Small intestine (tissue), 16 donors: Measurements from ENCODE around the gene HEY2. TPM values are rescaled to one million over a fixed set of nuclear protein-coding genes. Genes with fewer than 3 reads are reported as not detected.
"Not testable (repeated sequence)": the region's sequence is repeated elsewhere in the genome, so short reads cannot be mapped to it uniquely, and the experiment has no call there.

Experiments
- DNase-seq, 2 donors: peaks; one replicate each; pipeline versions ENCODE4 v3.0.0 to v3.0.0-alpha.2; 2013
- FAIRE-seq: peaks from 2 replicates; lab custom pipeline; 2012; peaks lifted over from hg19 to GRCh38; lab: Jason Lieb, UNC
- H3K27ac ChIP-seq, 3 donors: one replicate each; pipeline ENCODE4 v1.5.1; 2013; ENCODE audit warnings: low read length in 2 of 3, mild to moderate bottlenecking in 2 of 3, control low read depth in 1 of 3, inconsistent platforms in 1 of 3, low read depth in 1 of 3, moderate library complexity in 1 of 3
- H3K27me3 ChIP-seq, 3 donors: one replicate each; pipeline ENCODE4 v1.6.1; 2013; ENCODE audit warnings: low read length in 3 of 3, inconsistent platforms in 1 of 3; ENCODE audit not compliant: control insufficient read depth in 3 of 3, insufficient read depth in 3 of 3
- H3K36me3 ChIP-seq, 3 donors: one replicate each; pipeline ENCODE4 v1.6.1; 2013; ENCODE audit warnings: low read length in 3 of 3, inconsistent platforms in 1 of 3, low read depth in 1 of 3, mild to moderate bottlenecking in 1 of 3, moderate library complexity in 1 of 3; ENCODE audit not compliant: control insufficient read depth in 3 of 3, insufficient read depth in 2 of 3
- H3K4me1 ChIP-seq, 3 donors: one replicate each; pipeline ENCODE4 v1.6.1; 2013; ENCODE audit warnings: low read length in 2 of 3, inconsistent platforms in 1 of 3, low read depth in 1 of 3, mild to moderate bottlenecking in 1 of 3, moderate library complexity in 1 of 3; ENCODE audit not compliant: control insufficient read depth in 3 of 3, insufficient read depth in 2 of 3
- H3K4me3 ChIP-seq, 3 donors: one replicate each; pipeline ENCODE4 v1.5.1; 2013; ENCODE audit warnings: low read length in 3 of 3, control low read depth in 1 of 3, inconsistent platforms in 1 of 3, low read depth in 1 of 3, mild to moderate bottlenecking in 1 of 3, moderate library complexity in 1 of 3
- H3K9me3 ChIP-seq, 2 donors: one replicate each; pipeline ENCODE4 v1.6.1; 2013; ENCODE audit warnings: low read depth in 1 of 2, low read length in 1 of 2; ENCODE audit not compliant: control insufficient read depth in 2 of 2, insufficient read depth in 1 of 2
- WGBS, 3 donors: extraction: QIAGEN DNeasy Blood & Tissue Kit; methylation state at CpG; one replicate each; pipeline ENCODE4 v1.1.7; 2013; 5-methylcytosine and 5-hydroxymethylcytosine counted together
- long read RNA-seq, 10 donors: transcript quantifications; one replicate each; lab custom pipeline, GENCODE V29; 2026
- polyA plus RNA-seq, 4 donors: library from polyadenylated mRNA; stranded (reverse) in 3 of 4; unstranded in 1 of 4; fragments of 200-250 nt in 3 of 4; fragments of 120-200 nt in 1 of 4; gene quantifications; one replicate each; pipeline versions ENCODE4 v1.2.1 to v1.2.3, GENCODE V29; 2013
- donor health status: healthy with polysubstance abuse.
- donor health status: control.
- donor health status: control.
- donor health status: Bipolar disorder and iron deficiency.
- donor health status: healthy.

The HEY2 gene
- 1 to 10 TPM in 2 of 4 donors, under 1 TPM in 1, not detected in 1; 0.81 to 3.8 (median 1.2) TPM for polyA plus RNA-seq
- long read RNA-seq, donor 1, partial matches to known transcripts, result 0 of 1 reads
- long read RNA-seq, donor 1, other reads (novel, unspliced or antisense), result 0 of 1 reads
- long read RNA-seq, donor 2, partial matches to known transcripts, result 0 of 1 reads
- long read RNA-seq, donor 2, other reads (novel, unspliced or antisense), result 0 of 1 reads
- long read RNA-seq, donor 3, partial matches to known transcripts, result 0 of 1 reads
- long read RNA-seq, donor 3, other reads (novel, unspliced or antisense), result 0 of 1 reads
- long read RNA-seq, donor 4, result 0 reads
- long read RNA-seq, donor 5, result 0 reads
- long read RNA-seq, donor 6, result 0 reads
- long read RNA-seq, donor 7, transcript HEY2-201 (5 exons, 2,678 nt), result major isoform, 27 of 27 reads
- long read RNA-seq, donor 7, partial matches to known transcripts, result 0 of 27 reads
- long read RNA-seq, donor 7, other reads (novel, unspliced or antisense), result 0 of 27 reads
- long read RNA-seq, donor 8, partial matches to known transcripts, result 0 of 1 reads
- long read RNA-seq, donor 8, other reads (novel, unspliced or antisense), result 0 of 1 reads
- long read RNA-seq, donor 9, result 0 reads
- long read RNA-seq, donor 10, result 0 reads

- FAIRE-seq (no peak), DNase-seq (peak; percentile 89 to 94)
- Histone ChIP-seq H3K27ac (peak within 1 kb of the TSS; percentile 30 to 86 (median 30)), H3K36me3 (no peaks in the 10 kb centered on the region), H3K4me1 (peaks cover 0 to 25% (median 4%) of the 10 kb centered on the region in 3 donors), H3K27me3 (peaks cover 0 to 67% (median 3%) of the 10 kb centered on the region in 3 donors), H3K4me3 (peak within 1 kb of the TSS; percentile 46 to 61 (median 49)), H3K9me3 (no peaks in the 10 kb centered on the region)
- WGBS, 3 donors, result 0 to 1% (median 0%) methylated on average over 76 to 95 of the region's 95 CpGs
These were observed at the start of gene HEY2 for GRCh38 chr6:125749173-125749864. Gene HEY2, plus strand, starts transcription at chr6:125749632. Its CDS starts 145 bp downstream, at chr6:125749777.

- H3K27ac ChIP-seq, result no peak overlapping the region
- H3K4me3 ChIP-seq, result no peak overlapping the region
- H3K36me3 ChIP-seq, result no peaks in the 10 kb centered on the region
- DNase-seq, result no peak
- no peaks in the 10 kb centered on the region for H3K27me3 ChIP-seq
- no peak for FAIRE-seq
- no peaks in the 10 kb centered on the region for H3K4me1 ChIP-seq
- no peaks in the 10 kb centered on the region for H3K9me3 ChIP-seq
- 52 to 70% (median 54%) methylated on average over 3 of the region's 3 CpGs for WGBS, 3 donors
These were observed 48.7 kb upstream of the HEY2 start for GRCh38 chr6:125700581-125701353.

GRCh38 chr6:125701354-125701668 is 48.1 kb upstream of the HEY2 start:
- Histone ChIP-seq H3K9me3 (no peaks in the 10 kb centered on the region), H3K4me1 (no peaks in the 10 kb centered on the region), H3K4me3 (no peak overlapping the region), H3K27me3 (no peaks in the 10 kb centered on the region), H3K36me3 (no peaks in the 10 kb centered on the region), H3K27ac (no peak overlapping the region)
- WGBS, 3 donors, result 73 to 78% (median 75%) methylated on average over 1 of the region's 1 CpG
- no peak for FAIRE-seq
- DNase-seq, result no peak

GRCh38 chr6:125703882-125704281 is 45.5 kb upstream of the HEY2 start:
- WGBS, 3 donors, result 75 to 94% (median 85%) methylated on average over 2 to 5 of the region's 5 CpGs
- H3K27ac ChIP-seq, H3K4me3 ChIP-seq, H3K27me3 ChIP-seq, FAIRE-seq, H3K9me3 ChIP-seq, H3K36me3 ChIP-seq, H3K4me1 ChIP-seq, DNase-seq: not testable (repeated sequence)

- H3K4me3 ChIP-seq, result no peak overlapping the region
- H3K27ac ChIP-seq, result no peak overlapping the region
- FAIRE-seq, result no peak
- no peak for DNase-seq
- H3K9me3 ChIP-seq, result peaks cover 0 to 7% of the 10 kb centered on the region in 2 donors
- WGBS, 3 donors, result 73 to 84% (median 73%) methylated on average over 4 of the region's 4 CpGs
- H3K36me3 ChIP-seq, result no peaks in the 10 kb centered on the region
- peaks cover 0 to 2% (median 0%) of the 10 kb centered on the region in 3 donors for H3K27me3 ChIP-seq
- no peaks in the 10 kb centered on the region for H3K4me1 ChIP-seq
These were observed 41.7 kb upstream of the HEY2 start for GRCh38 chr6:125707615-125708243.

GRCh38 chr6:125711013-125711675 is 38.3 kb upstream of the HEY2 start:
- H3K4me1 ChIP-seq, result no peaks in the 10 kb centered on the region
- peaks cover 0 to 2% (median 0%) of the 10 kb centered on the region in 3 donors for H3K27me3 ChIP-seq
- H3K27ac ChIP-seq, result no peak overlapping the region
- DNase-seq (no peak), FAIRE-seq (no peak)
- H3K36me3 ChIP-seq, result no peaks in the 10 kb centered on the region
- H3K4me3 ChIP-seq, result no peak overlapping the region
- 82 to 89% (median 85%) methylated on average over 4 of the region's 4 CpGs for WGBS, 3 donors
- H3K9me3 ChIP-seq, result peaks cover 0 to 7% of the 10 kb centered on the region in 2 donors

GRCh38 chr6:125714441-125715090 is 34.9 kb upstream of the HEY2 start:
- no peak overlapping the region for H3K27ac ChIP-seq
- peaks cover 0 to 7% of the 10 kb centered on the region in 2 donors for H3K9me3 ChIP-seq
- no peak for DNase-seq
- no peaks in the 10 kb centered on the region for H3K4me1 ChIP-seq
- peaks cover 0 to 2% (median 0%) of the 10 kb centered on the region in 3 donors for H3K27me3 ChIP-seq
- no peaks in the 10 kb centered on the region for H3K36me3 ChIP-seq
- no peak for FAIRE-seq
- no peak overlapping the region for H3K4me3 ChIP-seq
- 39 to 67% (median 44%) methylated on average over 2 of the region's 2 CpGs for WGBS, 3 donors
